Measurements from ENCODE around the gene MKRN3.

Gene MKRN3

DNA sequence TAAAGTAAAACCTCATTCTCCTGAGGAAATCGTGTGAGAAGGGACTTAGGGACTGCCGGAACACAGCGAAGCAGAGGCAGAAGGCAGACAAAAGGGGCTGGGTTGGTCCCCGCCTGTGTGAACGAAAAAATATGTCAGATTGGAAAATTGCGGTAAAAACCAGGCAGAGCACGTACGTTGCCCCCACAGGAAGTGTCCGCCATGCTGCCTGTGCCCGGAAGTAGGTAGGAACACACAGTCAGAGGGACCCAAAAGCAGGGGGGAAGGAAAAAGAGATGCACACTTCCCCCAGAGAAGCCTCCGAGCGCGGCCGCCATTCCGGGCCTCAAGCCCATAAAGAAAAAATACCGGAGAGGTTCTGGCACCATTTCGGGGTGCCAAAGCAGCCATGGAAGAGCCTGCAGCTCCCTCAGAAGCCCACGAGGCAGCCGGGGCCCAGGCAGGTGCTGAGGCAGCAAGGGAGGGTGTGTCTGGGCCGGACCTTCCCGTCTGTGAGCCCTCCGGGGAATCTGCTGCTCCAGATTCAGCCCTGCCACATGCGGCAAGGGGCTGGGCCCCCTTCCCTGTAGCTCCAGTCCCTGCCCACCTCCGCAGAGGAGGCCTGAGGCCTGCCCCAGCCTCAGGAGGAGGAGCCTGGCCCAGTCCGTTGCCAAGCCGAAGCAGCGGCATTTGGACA lies at the start of gene MKRN3:
Gene MKRN3 (plus strand): TSS at position 280 of the 676 bp plus-strand sequence. CDS start 109 bp downstream, at position 389.
- DNase-seq (ENCODE audit: low spot score) = no peak

DNA sequence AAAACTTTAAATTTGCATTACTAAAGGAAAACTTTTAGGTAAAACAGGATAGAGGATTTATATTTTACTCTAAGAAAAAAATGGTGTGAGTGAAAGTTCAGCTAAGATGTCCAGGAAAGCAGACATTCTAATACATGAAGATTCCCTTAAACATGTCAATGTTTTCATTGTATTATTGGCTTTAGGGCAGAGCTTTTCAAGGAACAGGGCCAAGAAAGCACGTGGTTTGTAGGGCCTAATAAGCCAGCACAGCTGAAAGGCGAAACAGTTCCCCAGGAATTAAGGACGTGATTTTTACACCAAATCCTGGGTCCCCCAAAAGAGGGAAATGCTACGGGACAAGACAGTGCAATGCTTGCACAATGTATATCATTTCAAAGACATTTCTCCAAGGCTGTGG lies 48.6 kb upstream of the MKRN3 start:
- no peak for DNase-seq (ENCODE audit: low spot score)

GRCh38 chr15:23518104-23518503 lies 47.4 kb upstream of the MKRN3 start:
- DNase-seq (ENCODE audit: low spot score) = no peak

DNA sequence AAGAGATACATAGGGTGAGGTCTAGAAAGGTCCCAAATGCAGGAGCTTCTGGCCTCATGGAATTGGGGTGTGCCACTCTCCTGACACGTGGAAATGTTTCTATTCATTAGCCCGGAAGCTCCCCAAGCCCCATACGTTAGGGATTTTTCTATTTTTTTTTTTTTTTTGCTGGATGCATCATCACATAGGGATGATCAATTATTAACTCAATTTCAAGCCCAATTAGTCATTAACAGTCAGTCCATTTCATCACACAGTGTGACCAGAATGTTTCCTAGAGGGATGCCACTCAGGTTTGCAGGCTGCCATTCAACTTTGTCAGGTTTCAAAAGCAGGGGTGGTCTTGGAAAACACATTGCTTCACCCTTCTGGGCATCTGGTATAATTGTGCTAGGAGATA lies 40.7 kb upstream of the MKRN3 start:
- no peak for DNase-seq (ENCODE audit: low spot score)

- DNase-seq (ENCODE audit: low spot score) = no peak
Observed at GRCh38 chr15:23529891-23530290, 35.6 kb upstream of the MKRN3 start.

GRCh38 chr15:23532024-23532423 lies 33.5 kb upstream of the MKRN3 start:
- no peak for DNase-seq (ENCODE audit: low spot score)

DNA sequence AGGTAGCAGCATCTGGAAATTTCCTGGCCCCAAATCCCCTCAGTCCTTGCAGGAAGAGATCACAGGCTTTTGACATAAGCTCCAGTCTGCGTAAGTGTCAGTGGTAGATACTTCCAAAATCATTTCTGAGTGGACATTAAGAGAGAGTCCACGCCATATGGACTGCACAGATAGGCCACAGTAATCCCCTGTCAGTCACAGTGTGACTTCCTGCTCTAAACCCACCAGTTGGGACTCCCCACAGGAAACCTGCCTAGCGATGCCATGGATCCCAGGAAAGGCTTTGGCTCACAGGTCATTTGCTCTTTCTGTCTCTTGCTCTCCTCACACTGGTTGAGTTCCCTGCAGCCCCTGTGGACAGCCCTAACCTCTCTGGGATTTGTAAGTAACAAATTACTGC lies 28.8 kb upstream of the MKRN3 start:
- DNase-seq (ENCODE audit: low spot score) = no peak

DNA sequence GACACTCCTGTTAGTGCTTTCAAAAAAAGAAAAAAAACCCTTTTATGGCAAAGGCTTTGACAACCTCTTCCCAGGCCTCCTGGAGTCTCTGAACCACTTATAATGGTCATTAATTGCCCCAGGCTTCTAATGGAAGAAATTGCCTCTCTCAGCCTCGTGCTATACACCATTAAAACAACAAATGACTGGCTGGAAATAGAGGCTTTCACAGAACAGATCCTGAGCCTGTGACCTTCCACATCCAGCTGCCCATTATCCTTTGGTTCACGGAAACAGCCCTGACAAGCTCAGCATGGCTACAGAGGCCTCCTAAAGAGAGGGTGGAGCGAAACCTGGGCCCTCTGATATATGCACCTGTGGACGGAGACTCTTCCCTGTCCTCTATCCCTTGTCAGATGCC lies 26.8 kb upstream of the MKRN3 start:
- DNase-seq (ENCODE audit: low spot score) = no peak

DNA sequence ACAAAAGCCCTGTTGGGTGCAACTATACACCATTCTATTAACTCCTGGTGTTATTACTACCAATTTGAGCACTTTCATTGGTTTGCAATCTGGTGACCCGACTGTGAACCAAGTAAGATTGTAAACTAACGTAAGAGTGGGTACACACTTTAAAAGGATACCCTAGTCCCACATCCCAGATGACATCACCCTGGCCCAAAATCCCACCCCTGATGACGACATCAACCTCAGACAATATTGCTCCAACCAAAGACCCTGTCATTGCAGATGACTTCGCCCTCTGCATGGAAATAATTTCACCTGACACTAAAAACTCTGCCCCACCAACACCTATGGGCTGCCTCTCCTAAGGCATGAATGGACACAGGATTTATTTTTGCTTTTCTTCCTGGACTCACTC lies 25.6 kb upstream of the MKRN3 start:
- no peak for DNase-seq (ENCODE audit: low spot score)

DNA sequence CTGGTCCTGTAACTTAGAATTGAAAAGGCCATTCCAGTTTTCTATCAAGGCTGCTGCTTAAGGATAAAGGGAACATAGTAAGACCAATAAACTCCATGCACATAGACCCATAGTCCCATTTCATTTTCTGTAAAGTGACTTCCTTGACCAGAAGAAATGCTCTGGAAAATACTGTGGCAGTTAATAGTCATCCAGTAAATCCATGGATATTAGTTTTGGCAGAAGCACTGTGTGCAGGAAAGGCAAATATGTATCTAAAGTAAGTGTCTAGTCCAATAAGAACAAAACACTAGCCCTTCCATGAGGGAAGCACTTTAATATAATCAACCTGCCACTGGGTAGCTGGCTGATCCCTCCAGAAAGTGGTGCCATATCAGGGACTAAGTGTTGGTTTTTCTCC lies 19.3 kb upstream of the MKRN3 start:
- no peak for DNase-seq (ENCODE audit: low spot score)

DNA sequence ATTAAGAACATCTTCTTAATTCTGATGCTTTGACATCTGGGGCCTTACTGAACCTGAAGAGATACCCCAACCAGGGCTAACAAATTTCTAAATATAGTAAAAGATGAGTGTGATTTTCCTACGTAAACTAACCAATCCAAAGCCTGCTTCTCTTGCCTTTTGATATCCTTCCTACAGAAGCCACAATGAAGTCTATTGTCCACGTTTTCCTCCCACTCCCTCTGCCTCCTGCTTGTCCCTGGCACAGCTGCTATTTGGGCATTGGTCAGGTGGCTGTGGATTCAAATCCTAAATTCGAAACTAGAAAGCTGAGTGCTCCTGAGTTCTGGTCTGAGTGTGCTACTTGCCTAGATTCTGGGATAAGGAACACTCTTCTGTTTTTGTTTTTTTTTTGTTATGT lies 17.4 kb upstream of the MKRN3 start:
- no peak for DNase-seq (ENCODE audit: low spot score)

DNA sequence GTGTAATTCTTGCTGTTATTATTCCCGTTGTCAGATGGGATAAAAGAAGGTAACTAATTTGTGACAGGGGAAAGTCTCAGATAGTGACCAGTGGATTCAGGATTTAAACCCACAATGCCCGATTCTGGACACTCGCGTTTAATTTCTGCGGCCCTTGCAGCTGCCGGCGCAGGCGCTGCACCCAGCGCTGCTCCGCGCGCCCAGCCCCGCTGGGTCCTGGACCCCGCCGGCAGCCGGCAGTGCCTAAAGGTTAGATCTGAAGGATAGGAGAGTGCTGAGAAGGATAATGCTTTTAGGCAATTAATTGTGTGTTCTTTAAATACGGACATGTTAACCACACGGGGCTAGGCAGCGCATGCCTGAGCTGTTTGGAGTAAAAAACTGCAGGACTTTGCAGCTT lies 3.6 kb upstream of the MKRN3 start:
- no peak for DNase-seq (ENCODE audit: low spot score)

DNA sequence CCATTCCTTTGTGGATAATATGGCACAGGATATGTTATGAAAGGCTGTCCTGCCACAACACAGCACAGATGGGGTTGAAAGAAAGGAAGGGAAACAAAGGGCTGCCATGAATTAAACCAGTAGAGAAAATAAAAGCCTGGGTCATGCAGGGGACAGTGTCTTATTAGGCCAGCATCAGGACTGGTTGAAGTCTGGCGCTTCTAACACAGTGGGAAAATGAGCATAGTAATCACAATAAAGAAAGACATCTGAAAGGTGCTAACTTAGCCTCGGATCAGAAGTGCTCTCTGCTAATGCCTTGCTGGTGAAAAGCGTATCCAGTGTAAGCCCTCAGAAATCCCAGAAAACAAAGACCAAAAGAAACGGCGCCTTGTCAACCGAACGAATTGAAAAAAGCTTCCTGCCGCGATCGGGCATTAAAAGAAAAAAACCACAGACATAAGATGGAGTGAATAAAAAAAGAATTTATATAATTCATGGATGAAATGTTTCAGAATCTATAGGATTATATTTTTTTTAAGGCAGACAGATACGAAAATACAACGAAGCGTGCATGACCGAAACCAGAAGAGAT lies 566 bp upstream of the MKRN3 start:
- no peak for DNase-seq (ENCODE audit: low spot score)

DNA sequence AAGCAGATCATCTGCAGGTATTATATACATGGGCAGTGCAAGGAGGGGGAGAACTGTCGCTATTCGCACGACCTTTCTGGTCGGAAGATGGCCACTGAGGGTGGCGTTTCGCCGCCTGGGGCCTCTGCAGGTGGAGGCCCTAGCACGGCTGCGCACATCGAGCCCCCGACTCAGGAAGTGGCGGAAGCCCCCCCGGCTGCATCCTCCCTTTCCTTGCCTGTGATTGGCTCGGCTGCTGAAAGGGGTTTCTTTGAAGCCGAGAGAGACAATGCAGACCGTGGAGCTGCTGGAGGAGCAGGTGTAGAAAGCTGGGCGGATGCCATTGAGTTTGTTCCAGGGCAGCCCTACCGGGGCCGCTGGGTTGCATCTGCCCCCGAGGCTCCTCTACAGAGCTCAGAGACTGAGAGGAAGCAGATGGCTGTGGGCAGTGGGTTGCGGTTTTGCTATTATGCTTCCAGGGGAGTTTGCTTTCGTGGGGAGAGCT lies 639 bp downstream of the MKRN3 start:
- no peak for DNase-seq (ENCODE audit: low spot score)

GRCh38 chr15:23566651-23567050 lies 1.2 kb downstream of the MKRN3 start:
- no peak for DNase-seq (ENCODE audit: low spot score)

GRCh38 chr15:23567921-23568320 lies 2.4 kb downstream of the MKRN3 start:
- no peak for DNase-seq (ENCODE audit: low spot score)

GRCh38 chr15:23569151-23569925 lies 3.9 kb downstream of the MKRN3 start:
- no peak for DNase-seq (ENCODE audit: low spot score)

- no peak for DNase-seq (ENCODE audit: low spot score)
Observed at GRCh38 chr15:23570486-23570885, 5.0 kb downstream of the MKRN3 start.

DNA sequence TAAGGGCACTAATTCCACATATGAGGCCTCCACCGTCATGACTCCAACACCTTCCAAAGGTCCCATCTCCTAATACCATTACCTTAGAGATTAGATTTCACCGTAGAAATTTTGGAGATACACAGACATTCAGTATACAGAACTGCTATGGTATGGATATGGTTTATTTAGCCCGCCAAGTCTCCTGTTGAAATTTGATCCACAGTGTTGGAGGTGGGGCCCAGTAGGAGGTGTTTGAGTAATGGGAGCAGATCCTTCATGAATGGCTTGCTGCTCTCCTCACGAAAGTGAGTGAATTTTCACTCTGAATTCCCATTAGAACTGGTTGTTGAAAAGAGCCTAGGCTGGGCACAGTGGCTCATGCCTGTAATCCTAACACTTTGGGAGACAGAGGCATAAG lies 7.4 kb downstream of the MKRN3 start:
- no peak for DNase-seq (ENCODE audit: low spot score)

DNA sequence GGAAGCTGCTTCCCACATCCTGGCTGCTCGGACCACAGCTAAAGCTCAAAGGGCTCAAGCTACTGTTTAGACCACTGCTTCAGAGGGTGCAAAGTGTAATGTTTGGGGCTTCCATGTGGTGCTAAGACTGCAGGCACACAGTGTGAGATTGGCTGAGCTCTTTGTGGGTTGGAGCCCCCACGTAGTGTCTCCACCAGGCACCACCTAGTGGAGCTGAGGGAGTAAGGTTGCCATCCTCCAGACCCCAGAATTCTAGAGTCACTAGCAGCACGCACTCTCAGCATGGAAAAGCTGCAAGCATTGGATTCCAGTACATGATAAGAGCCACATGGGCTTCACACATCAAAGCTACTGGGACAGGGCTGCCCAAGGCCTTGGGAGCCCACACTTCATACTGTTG lies 9.3 kb downstream of the MKRN3 start:
- DNase-seq (ENCODE audit: low spot score) = no peak

GRCh38 chr15:23576061-23576460 lies 10.6 kb downstream of the MKRN3 start:
- no peak for DNase-seq (ENCODE audit: low spot score)

DNA sequence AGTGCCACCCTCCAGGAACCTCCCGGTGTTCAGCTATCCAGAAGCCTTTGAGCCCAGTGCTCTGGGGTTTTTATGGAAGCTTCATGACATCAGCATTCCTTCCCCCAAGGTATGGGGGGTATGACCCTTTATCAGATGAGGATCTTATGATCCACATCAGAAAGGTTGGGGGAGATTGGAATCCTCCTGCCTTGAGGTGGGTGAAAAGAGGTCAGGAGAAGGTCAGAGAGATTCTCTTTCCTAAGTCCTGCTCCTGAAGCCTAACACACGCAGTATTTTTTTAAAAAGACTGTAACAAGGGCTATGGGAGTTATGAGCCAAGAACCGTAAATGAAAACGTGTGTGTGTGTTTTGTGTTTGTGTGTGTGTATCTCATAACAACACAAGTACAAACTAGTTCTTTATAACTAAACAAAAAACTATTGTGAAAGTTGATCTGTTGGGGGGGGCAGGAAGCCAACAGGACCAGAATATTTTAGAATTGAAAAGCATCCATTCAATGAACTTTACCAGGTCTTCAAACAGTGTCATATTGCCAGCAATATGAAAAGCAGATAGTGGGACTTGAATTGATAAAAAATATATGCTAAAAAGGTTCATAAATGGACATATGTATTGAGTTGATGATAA lies 13.2 kb downstream of the MKRN3 start:
- DNase-seq (ENCODE audit: low spot score) = no peak

DNA sequence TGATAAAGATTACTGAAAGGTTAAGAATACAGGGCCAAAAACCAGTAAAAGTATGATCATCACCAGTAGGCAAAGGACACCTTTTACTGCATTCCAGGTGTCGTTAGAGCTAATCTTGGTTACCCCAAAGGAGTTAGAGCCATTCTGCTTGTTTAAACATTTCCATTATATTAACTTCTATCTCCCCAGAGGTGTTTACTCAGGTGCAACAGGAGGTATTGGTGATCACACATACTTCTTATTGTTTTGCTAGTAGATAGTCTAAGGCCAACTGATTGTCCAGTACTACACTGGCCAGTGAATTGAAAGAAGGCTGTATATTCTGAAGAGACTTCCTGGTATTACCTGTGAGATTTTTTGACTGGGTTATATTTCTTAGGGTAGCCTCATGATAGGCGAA lies 22.8 kb downstream of the MKRN3 start:
- no peak for DNase-seq (ENCODE audit: low spot score)
